LNCAP (cell line): ENCODE measurements around the gene CA10.

Experiments used
- CTCF ChIP-seq: fragments of 450-650 bp; IDR thresholded peaks from 2 replicates; pipeline ENCODE4 v1.5.1; 2017; ENCODE audit warnings: mild to moderate bottlenecking

Gene CA10

DNA sequence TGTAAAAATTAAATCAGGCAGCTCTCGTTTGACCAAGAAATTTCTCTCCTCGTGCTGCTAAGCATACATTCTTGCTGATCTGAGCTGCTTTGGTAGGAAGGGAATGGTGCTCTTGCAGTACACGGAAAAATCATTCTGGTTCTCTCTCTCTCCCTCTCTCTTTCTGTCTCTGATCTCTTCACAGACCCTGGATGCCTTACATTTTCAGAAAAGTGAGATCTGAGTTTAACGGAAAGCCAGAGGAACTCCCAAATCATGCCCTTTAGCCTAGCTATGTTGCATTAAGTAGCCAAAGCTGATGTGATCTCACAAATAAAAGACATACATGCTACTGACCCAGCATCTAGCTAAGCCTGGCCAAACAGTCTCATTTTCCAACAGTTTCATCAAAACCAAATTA lies 4.0 kb downstream of the CA10 start:
- TF ChIP-seq CTCF = no peak

GRCh38 chr17:52150935-52151334 lies 7.6 kb downstream of the CA10 start:
- no peak for TF ChIP-seq CTCF

DNA sequence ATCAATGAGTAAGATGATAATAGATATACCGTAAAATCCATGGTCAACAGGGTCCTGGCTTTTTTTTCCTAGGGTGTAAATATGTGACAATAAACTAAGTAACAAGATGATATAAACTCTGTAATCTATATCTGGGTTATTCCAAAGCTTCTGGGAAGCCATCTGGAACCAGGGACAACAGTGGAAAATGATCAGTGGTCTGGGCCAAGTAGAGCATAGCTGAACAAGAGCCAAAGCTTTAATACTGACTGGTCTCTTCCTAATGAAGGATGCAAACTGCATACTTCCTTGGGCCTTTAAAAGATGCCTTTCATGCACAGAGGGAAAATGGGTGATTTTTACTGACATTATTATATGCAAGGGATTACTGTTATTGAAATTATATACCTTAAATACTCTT lies 8.9 kb downstream of the CA10 start:
- no peak for TF ChIP-seq CTCF

GRCh38 chr17:52148969-52149351 lies 9.6 kb downstream of the CA10 start:
- TF ChIP-seq CTCF = no peak

- TF ChIP-seq CTCF = no peak
Measured at GRCh38 chr17:52148288-52148968, 10.1 kb downstream of the CA10 start.

DNA sequence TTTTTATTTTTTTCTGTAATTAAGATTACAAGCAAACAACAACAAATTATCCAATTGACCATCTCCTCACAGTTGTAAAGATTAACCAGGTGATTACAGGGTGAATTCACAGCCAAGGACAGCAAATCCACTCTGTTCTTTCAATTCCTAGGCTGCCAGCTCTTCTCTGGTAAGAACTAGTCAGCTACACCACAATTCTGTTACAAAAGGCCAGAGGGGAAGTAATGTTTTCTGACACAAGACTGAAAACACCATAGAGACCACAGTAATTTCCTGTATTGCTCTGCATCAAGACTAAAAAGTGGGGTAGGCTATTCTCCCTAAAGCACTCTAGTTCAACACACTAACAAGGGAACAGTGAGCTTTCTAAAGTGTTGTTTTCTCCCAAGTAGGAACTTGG lies 10.6 kb downstream of the CA10 start:
- no peak for TF ChIP-seq CTCF

- no peak for TF ChIP-seq CTCF
Measured at GRCh38 chr17:52147431-52147830, 11.1 kb downstream of the CA10 start.

GRCh38 chr17:52145476-52145875 lies 13.0 kb downstream of the CA10 start:
- no peak for TF ChIP-seq CTCF
